ENCODE results near the gene TSACC. TPM values are rescaled to one million over a fixed set of nuclear protein-coding genes. Genes with fewer than 3 reads are reported as not detected.

TSACC gene
- total and polyA plus RNA-seq, 2 of the 8 experiments (the other 6 are each of a cell fraction or from before 2014, with no cell fraction given): 1.0 to 5.0 TPM

- TF ChIP-seq RAD21 (IDR thresholded peaks at IDR 0.05 in 1 of 2, conservative IDR thresholded peaks at IDR 0.05 in 1 of 2; ENCODE audit: low read depth in 2 of 2, low read length in 2 of 2) (peak; percentile 55 to 69), POU5F1 (IDR thresholded peaks at IDR 0.05; ENCODE audit: low read depth, low read length) (no peak), SRF (IDR thresholded peaks at IDR 0.05; ENCODE audit: low read depth, low read length) (no peak), KDM5A (IDR thresholded peaks at IDR 0.05; ENCODE audit: low read length) (no peak), NANOG (IDR thresholded peaks at IDR 0.05; ENCODE audit: insufficient read depth, low read depth, low read length, poor library complexity, severe bottlenecking) (no peak), SP1 (IDR thresholded peaks at IDR 0.05; ENCODE audit: low read depth, low read length) (peak; percentile 53; the same call in 1 of the 2 replicates), SIN3A (conservative IDR thresholded peaks at IDR 0.05 in 1 of 2, IDR thresholded peaks at IDR 0.05 in 1 of 2; ENCODE audit: low read depth in 1 of 2, low read length in 2 of 2) (no peak; a peak in 1 of 4 replicates), SP2 (IDR thresholded peaks at IDR 0.05; ENCODE audit: low read length) (no peak), TBP (IDR thresholded peaks at IDR 0.05; ENCODE audit: low read depth, low read length) (peak; percentile 79), RBBP5 (IDR thresholded peaks at IDR 0.05; ENCODE audit: borderline replicate concordance, low read depth, low read length) (peak; percentile 56; the same call in 1 of the 2 replicates), MAX (IDR thresholded peaks at IDR 0.05) (peak; percentile 60), BRCA1 (IDR thresholded peaks at IDR 0.05; ENCODE audit: low read depth, low read length) (peak; percentile 27; the same call in 1 of the 2 replicates), RNF2 (IDR thresholded peaks at IDR 0.05; ENCODE audit: borderline replicate concordance, low read depth, low read length, missing control alignments, poor library complexity, severe bottlenecking) (no peak), SP4 (IDR thresholded peaks at IDR 0.05; ENCODE audit: low read length) (0 out of 2 replicates have a peak, but pooled peaks have one; percentile 66), TAF7 (optimal IDR thresholded peaks at IDR 0.05; ENCODE audit: borderline replicate concordance, low read depth, low read length) (peak; percentile 61), EP300 (IDR thresholded peaks at IDR 0.05; ENCODE audit: borderline replicate concordance in 1 of 2, low read depth in 2 of 2, low read length in 2 of 2) (peak in 1 of 2 experiments; percentile 40; a peak in 1 of 3 replicates), NRF1 (IDR thresholded peaks at IDR 0.05; ENCODE audit: low read depth, low read length) (no peak)
- TF ChIP-seq, protein P1, sequence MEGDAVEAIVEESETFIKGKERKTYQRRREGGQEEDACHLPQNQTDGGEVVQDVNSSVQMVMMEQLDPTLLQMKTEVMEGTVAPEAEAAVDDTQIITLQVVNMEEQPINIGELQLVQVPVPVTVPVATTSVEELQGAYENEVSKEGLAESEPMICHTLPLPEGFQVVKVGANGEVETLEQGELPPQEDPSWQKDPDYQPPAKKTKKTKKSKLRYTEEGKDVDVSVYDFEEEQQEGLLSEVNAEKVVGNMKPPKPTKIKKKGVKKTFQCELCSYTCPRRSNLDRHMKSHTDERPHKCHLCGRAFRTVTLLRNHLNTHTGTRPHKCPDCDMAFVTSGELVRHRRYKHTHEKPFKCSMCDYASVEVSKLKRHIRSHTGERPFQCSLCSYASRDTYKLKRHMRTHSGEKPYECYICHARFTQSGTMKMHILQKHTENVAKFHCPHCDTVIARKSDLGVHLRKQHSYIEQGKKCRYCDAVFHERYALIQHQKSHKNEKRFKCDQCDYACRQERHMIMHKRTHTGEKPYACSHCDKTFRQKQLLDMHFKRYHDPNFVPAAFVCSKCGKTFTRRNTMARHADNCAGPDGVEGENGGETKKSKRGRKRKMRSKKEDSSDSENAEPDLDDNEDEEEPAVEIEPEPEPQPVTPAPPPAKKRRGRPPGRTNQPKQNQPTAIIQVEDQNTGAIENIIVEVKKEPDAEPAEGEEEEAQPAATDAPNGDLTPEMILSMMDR (IDR thresholded peaks at IDR 0.05; ENCODE audit: control extremely low read depth in 1 of 3, insufficient read depth in 1 of 3, low read depth in 1 of 3, low read length in 3 of 3): peak; percentile 95 to 99 (median 95)
- TF ChIP-seq, protein P2, sequence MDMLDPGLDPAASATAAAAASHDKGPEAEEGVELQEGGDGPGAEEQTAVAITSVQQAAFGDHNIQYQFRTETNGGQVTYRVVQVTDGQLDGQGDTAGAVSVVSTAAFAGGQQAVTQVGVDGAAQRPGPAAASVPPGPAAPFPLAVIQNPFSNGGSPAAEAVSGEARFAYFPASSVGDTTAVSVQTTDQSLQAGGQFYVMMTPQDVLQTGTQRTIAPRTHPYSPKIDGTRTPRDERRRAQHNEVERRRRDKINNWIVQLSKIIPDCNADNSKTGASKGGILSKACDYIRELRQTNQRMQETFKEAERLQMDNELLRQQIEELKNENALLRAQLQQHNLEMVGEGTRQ (IDR thresholded peaks at IDR 0.05; ENCODE audit: low read length): no peak
Measured at GRCh38 chr1:156356875-156357534, 18.7 kb downstream of the TSACC start (continued).

Measured in H1 (cell line).